GDM1 (cell line): Measurements from ENCODE around the gene ABCD3.

ENCODE experiments used
- DNase-seq: peaks from one replicate; lab custom pipeline; 2025; lab: John Stamatoyannopoulos, UW

Gene ABCD3

GRCh38 chr1:94463056-94463764, 45.0 kb downstream of the ABCD3 start:
- peak; percentile 7 for DNase-seq

DNA sequence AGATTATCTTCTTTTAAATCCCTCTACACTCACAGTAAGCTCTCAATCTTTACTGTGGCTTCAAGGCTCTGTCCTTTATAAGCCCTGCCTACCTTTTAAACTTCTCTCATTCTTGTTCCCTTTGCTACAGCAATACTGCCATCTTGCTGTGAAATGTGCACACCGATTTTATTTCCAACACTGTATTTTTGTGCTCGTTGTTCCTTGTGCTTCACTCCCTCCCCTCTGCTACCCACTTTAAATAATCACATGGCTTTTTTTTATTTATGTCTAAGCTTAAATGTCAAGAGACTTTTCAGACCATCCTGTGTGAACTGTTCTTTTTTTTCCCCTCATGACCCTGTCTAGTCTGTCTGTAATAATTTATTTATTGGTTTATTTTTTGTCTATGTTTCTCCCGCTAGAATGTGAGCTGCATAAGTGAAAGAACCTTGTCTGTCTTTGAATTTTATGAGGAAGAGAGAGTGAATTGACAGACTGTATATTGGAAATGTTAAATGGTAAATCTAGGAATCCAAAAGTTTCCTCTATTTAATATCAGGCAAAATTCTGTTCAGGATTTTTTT, 45.7 kb downstream of the ABCD3 start:
- peak; percentile 56 for DNase-seq

DNA sequence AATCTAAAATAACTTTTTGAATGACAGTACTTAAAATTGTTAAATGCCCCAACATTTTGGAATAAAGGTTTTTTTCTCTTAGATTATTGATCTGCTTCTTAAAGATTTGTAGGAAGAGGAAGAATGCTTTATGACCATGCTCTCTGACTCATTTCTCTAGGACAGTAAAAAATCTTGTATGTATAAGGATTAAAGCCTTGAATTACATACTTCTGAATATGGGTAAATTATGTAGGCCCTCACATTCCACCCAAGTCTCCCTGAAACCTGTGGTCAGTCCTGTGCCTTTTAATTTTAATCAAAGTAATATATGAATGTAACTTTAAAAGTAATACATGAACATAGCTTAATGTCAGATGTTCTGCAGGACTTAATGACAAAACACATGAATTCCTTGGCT, 50.5 kb downstream of the ABCD3 start:
- no peak for DNase-seq

DNA sequence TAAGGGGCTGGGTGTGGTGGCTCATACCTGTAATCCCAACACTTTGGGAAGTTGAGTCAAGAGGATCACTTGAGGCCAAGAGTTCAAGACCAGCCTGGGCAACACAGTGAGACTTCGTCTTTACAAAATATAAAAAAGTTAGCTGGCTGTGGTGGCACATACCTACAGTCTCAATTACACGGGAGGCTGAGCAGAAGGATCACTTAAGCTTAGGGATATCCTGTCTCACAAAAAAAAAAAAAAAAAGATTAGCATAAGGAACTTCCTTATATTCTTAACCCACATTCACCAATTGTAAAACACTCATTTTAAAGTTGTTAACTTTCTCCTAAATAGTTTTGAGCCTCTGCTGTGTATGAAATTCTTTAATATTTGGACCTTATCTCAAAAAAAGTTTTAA, 53.1 kb downstream of the ABCD3 start:
- DNase-seq: no peak

DNA sequence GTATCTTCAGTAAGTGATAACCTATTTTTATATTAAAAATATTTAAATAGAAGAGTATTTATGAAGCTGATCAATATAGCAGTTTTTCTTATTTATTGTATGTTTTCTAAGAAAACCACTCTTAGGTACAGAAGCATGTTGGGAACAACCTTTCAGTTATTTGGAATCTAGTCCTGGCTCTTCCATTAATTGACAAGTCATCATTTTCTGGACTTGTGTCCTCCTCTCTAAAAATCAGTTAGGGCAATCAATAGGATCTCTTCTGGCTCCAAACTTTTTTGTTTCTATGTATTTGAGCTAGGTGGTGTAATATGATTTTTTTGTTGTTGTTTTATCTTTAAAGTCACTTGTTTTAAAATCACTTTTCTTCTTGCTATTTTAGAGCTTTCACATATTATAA, 57.0 kb downstream of the ABCD3 start:
- no peak for DNase-seq

- no peak for DNase-seq
These were observed 61.5 kb downstream of the ABCD3 start for GRCh38 chr1:94479682-94480081.

- peak; percentile 44 for DNase-seq
These were observed 63.3 kb downstream of the ABCD3 start for GRCh38 chr1:94481473-94481933.

- no peak for DNase-seq
These were observed 68.8 kb downstream of the ABCD3 start for GRCh38 chr1:94486990-94487389.

- no peak for DNase-seq
These were observed 72.4 kb downstream of the ABCD3 start for GRCh38 chr1:94490556-94490955.

GRCh38 chr1:94496076-94496755, 78.0 kb downstream of the ABCD3 start:
- DNase-seq: no peak

- DNase-seq: no peak
These were observed 83.2 kb downstream of the ABCD3 start for GRCh38 chr1:94501426-94501825.

- DNase-seq: no peak
These were observed 83.7 kb downstream of the ABCD3 start for GRCh38 chr1:94501935-94502334.

GRCh38 chr1:94503153-94503552, 85.0 kb downstream of the ABCD3 start:
- DNase-seq: no peak

DNA sequence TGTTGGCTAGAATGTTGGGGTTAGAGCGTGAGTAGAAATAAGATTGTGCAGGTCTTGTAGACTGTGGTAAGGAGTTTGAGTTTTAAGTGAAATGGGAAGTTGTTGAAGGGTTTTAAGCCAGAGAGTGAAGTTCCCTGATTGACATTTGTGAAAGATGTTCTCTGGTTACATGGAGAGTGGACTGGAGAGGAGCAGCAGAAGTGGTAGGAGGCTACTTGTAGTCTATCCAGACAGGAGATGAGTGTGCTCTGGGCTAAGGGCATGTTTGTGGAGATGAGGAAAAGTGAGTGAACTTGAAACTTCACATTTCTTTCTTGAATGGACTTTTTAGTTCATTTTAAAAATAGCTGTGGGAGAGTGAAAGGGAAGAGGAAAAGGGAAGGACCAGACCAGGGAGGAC, 86.4 kb downstream of the ABCD3 start:
- peak; percentile 23 for DNase-seq

GRCh38 chr1:94512816-94513215, 94.6 kb downstream of the ABCD3 start:
- no peak for DNase-seq

DNA sequence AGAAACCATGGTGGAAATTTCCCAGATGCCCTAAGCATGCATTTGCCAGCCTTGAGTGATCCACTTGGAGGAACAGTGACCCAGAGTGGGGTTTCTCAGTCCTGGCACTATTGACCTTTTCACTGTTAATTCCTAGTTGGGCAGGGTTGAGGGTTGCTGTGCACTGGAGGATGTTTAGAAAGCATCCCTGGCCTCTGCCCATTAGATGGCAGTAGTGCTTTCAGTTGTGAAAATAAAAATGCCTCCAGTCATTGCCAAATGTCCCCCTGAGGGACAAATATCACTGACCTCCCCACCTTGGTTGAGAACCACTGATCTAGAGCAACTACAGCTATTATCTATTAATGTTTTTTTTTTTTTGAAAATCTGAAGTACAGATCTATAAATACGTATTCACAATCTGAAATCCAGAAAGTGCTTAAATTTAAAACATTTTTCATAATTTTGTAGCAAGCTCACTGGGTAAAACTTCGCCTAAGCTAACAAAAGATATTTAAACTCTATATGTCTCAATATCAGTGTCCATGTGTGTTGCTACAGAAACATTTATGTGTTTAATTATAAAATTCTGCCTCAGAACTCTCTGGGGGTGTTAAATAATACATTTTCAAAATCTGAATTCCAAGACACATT, 96.0 kb downstream of the ABCD3 start:
- DNase-seq: no peak

DNA sequence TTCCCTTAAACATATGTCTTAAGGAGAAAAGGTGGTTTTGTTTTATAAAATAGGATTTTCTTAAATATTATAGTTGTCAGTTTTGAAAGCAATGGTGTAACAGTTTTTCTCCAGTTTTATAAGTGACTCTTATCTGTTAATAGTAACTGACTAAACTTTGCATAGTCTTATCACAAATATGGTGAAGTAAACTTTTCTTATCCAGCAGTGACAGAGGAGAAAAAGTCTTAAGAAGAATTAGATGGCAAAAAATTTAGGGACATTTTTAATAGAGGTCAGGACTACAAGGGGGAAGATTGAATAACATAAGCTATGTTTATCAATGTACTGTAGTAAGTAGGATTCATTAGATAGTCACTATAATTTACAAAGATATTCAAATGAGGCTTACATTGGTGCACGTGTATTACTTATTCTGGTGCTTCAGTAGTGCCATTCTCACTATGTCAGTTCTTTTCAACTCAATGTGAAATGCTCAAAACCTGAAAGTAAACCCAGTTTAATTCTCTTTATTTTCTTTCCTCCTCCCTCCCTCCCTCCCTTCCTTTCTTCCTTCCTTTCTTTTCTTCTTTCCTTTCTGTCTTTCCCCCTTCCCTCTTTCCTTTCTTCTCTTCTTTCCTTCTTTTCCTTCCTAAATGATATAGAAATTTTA, 97.2 kb downstream of the ABCD3 start:
- DNase-seq: no peak

- no peak for DNase-seq
These were observed 101.2 kb downstream of the ABCD3 start for GRCh38 chr1:94519351-94519750.

DNA sequence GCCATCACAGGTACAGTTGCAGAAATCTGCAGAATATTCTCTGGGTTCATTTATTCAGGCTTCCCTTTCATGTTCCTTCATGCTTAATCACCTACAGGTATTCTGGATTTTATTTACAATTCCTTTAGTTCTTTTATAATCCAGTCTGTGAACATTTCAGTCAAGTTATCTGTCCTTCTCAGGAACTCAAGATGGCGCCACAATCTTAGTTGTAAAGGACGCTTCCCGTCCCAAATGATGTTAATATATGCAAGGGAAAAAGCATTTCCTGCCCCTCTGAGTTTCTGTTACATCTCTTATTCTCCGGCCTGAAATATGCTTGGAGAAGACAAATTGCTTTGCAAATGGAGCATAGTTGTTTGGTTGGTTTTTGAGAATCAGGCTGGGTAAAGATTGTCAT, 104.1 kb downstream of the ABCD3 start:
- no peak for DNase-seq

- no peak for DNase-seq
These were observed 106.3 kb downstream of the ABCD3 start for GRCh38 chr1:94524531-94524930.

DNA sequence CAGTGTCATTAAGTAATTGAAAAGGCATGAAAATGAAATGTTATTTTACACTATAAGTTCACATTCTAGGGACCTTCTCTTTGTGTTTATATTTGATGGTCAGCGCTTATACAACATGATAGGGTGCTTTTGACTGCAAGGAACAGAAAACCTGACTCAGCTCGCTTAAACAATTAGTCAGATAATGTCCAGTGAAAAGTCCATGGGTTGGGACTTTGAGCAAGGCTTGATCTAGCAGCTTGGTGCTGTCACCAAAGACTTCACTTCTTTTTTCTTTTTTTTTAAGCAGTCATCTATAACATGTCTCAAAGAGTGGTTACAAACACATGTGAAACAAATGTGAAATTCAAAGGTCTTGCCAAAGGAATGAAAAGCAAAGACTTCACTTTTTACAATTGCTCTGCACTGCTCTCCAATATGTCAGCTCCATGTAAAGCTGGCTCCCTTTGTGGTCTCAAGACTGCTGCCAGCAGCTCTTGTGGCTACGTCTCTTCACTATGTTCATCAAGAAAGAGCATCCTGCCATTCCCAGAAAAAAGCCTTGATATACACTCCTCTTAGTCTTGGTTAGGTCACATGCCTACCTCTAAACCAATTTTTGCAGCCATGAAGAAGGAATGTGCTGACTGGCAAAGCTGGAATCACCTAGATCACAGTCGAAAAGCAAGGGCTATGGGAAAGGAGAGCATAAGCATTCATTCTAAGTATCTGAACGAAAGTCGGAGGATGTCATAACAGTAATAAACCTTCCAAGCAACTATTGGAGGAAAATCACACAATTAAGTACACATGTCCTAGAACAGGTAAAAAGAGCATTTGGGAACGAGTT, 108.2 kb downstream of the ABCD3 start:
- no peak for DNase-seq
